ENCODE measurements around the gene NAA15.

DNA sequence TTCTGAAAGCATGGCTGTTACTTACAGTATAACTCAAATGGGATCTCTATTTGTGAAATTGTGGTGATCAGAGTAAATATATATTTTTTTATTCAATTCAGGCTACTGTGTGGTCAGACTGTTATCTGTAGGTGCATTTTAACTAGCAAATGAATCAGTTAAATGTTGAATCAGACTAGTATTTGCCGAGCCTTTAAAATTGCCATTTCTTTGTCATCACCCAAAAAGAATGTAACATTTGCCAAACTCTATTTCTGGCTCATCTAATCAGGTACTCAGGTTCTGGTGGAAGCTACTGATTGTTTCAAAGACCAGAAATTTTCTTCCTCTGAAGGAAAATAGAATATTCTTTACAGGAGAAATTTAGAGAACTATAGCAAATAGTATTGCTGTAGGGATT, 1.8 kb upstream of the NAA15 start:
- no peak for TF ChIP-seq POLR2A (IDR thresholded peaks at IDR 0.05)
- TF ChIP-seq, protein P1, sequence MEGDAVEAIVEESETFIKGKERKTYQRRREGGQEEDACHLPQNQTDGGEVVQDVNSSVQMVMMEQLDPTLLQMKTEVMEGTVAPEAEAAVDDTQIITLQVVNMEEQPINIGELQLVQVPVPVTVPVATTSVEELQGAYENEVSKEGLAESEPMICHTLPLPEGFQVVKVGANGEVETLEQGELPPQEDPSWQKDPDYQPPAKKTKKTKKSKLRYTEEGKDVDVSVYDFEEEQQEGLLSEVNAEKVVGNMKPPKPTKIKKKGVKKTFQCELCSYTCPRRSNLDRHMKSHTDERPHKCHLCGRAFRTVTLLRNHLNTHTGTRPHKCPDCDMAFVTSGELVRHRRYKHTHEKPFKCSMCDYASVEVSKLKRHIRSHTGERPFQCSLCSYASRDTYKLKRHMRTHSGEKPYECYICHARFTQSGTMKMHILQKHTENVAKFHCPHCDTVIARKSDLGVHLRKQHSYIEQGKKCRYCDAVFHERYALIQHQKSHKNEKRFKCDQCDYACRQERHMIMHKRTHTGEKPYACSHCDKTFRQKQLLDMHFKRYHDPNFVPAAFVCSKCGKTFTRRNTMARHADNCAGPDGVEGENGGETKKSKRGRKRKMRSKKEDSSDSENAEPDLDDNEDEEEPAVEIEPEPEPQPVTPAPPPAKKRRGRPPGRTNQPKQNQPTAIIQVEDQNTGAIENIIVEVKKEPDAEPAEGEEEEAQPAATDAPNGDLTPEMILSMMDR (IDR thresholded peaks at IDR 0.05) = no peak

All from lower leg skin (tissue), 3 donors.